NCI-H1436 treated with DMSO at 0.1 percent for 48 hours (cell line): ENCODE data around the gene NRG2.

ENCODE experiments used
- DNase-seq: peaks from one replicate; lab custom pipeline; 2025; lab: John Stamatoyannopoulos, UW

The NRG2 gene

DNA sequence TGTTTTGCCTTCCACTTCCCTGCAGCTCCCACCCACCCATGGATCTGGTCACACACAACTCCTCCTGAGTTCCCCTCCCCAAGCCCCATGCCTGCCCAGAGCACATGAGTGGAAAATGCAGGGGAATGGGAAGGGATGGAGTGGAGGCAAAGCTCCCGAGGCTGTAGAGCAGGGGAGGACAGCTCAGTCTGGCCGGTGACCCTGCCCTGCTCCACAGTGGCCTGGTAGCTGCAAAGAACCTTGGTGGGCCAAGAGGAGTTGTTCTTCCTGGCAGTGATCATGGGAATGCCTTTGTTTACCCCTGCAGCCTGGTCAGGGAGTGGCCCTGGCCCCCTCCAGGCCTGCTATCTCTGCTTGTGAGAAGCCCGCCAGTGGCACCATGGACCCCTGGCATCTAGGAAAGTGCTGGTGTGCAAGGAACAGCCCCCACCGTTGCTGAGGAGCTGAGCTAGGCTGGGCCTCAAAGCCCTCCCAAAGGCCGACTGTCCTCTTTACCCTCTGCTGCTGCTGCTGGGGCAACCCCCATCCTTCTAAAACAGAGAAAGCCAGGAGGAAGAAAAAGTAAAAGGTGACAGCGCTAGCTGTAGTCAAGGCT lies 187.1 kb downstream of the NRG2 start:
- no peak for DNase-seq

DNA sequence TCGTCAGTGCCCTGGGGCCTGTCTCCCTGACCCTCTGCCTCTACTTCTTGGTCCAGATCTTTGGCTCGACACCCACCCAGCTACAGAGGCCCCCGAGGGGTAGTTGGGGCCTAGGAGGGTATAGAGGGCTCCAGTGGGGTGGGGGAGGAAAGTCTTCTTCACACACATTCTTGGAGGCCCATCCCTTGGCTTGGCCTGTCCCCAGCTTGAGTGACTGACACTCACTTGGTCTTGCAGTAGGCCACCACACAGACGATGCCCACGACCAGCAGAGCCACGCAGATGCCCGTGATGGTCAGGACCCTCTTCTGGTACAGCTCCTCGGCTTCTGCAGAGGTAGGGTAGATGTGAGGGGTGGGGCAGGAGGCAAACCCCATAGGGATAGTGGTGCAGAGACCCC lies 187.6 kb downstream of the NRG2 start:
- DNase-seq, result no peak

DNA sequence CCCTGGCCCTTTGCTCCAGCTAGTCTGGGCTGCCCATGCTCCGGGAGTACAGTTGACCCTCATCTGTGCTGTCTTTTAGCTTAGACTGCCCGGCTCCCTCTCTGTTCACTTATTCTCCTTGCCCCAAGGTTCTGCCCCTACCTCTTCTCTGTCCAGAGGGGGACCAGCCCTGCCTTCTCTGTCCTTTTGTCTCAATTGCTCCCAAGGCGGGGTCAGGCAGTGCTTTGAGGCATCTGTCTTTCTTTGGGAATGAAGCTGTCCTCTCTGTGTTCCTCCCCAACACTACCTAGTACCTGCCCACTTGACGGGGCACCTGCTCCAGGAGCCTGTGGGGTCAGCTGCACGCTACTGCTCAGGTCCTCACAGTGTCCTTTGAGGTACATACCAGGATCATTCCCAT lies 188.1 kb downstream of the NRG2 start:
- DNase-seq, result no peak

DNA sequence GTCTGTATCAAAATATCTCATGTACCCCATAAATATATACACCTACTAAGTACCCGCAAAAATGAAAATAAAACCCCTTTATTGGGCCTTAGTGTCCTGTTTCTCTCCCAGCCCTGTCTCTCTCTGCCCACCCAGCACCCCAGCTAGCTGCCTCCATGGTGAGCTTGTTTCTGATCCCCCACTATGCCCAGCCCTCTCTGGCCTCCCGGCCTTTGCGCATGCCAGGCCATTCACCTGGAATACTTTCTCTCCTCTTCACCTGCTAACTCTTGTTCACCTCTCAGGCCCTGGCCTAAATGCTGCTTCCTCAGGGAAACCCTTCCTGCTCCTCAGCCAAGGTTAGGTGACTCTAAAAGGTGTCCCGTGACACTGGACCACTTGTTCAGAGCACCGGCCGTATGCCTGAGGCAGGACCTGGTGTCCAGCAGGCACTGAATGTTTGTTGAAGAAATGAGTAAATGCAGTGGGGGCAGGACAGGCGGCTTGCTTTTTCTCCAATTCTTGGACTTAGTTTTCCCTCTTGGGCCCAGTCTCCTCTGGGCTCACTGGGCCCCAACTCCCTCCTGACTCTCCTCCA lies 189.0 kb downstream of the NRG2 start:
- DNase-seq, result no peak

DNA sequence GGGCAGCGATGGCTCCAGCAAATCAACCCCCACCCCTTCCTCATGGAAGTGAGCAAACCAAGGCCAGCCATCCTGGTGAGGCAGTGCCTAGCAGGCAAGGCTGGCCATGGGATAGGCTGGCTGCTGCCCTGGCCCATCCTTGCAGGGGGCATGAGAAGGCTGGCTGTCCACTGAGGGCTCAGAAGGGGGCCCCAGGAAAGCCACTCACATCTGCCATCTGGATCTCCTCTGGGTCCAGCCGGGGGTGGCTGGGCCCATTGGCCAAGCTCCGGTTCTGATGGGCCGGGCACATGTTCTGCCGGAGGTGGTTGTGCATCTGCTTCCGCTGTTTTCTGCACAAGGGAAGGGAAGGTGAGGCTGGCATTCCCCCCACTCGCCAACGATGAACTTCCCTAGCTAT lies 190.4 kb downstream of the NRG2 start:
- DNase-seq, result no peak

DNA sequence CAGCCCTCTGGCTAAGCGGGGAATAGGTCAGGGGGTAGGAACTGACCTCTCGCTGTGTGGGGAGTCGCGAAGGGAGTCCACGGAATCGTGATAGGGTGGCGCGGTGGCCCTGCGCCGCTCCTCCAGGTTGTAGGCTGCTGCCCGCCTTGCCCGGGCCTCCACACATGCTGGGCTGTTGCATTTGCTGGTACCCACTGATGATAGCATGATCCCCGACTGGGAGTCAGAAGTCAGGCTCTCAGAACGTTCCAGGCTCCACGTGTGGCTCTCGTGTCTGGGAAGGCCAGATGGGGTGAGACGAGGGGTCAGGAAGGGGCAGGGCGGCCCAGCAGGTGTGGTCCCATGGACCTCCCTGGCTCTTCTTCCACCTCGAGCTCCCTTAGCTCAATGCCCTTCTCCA lies 191.5 kb downstream of the NRG2 start:
- DNase-seq, result no peak

DNA sequence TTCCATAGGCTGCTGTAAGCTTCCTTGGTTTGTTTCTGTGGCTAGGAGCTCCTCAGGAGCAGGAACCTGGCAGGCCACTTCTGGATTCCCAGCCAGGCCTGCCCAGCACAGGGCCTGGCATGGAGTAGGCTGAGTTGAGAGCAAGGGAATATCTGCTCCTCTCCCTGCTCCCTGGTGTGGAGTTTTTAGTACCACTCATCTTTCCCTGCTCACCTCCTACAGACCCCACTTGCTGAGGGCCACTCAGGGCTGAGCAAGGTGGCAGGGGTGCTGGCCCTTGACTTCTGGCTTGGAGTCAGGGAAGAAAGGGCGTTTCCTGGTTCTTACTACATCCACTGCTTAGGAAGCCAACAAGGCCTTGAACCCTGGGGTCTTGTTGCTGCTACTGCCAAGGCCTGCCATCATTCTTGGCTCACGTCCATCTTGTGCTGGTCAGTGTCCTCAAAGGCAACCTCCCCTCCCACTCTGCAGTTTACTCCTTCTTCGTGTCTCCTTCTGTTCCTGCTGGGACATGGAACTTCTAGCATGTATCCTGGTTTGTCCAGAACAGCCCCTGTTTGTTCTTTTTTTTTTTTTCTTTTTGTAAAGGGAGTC lies 192.6 kb downstream of the NRG2 start:
- DNase-seq, result no peak

DNA sequence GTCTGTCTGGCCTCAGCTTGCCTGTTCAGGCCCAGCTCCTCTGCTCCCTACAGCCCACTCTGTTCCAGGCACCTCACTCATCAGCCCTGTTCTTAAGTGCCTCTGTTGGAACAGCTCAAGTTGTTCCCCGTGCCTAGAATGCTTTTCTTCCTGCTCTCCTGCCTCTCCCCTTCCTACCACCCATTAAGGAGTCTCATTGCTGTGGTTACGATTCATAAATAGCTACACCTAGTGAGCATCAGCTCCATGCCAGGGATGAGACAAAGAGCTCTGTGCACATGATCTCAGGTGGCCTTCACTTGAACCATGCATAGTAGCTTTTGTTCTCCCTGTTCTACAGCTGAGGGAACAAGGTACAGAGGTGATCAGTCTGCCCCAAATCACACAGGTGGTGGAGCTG lies 193.2 kb downstream of the NRG2 start:
- no peak for DNase-seq

DNA sequence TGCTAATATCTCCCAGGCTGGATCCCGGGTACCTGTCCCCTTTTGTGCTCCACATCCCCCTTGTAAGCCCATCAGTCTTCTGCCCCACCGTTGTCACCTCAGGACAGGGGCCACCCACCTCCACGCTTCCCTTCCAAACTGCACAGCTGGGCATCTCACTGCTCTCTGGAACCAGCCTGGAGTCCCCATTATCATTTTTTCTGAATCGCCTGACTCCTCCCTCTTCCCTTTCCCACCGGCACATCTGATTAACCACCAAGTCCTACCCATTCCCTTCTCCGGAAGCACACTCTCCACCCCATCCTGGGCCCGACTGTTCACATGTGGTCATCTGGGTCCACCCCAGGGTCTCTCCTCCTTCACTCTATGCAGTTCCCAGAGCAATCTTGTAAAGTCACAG lies 193.6 kb downstream of the NRG2 start:
- no peak for DNase-seq

DNA sequence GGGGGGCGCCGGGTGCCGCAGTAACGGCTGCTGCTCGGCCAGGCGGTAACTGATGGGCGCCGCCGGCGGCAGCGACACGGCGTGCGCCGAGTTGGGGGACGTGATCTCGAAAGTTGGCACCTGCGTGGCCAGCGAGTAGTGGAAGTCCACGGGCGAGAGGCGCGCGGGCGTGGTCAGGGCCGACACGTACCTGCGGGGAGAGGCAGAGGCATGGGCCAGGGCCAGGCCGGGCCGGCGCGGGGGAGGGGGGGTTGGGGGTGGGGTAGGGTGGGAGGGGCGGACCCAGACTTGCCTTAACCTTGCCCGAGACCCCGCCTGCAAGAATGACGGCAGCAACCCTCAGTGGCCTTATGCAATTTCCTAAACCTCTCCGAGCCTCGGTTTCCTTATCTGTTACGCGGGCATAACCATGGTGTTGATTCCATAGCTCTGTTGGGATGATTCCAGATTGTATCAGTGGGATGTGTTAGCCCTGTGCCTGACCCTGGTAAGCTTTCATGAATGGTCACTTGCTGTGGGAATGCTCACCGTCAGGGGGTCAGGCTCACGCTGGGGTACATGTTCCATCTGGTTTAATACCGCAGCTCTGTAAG lies 194.5 kb downstream of the NRG2 start:
- DNase-seq, result no peak

DNA sequence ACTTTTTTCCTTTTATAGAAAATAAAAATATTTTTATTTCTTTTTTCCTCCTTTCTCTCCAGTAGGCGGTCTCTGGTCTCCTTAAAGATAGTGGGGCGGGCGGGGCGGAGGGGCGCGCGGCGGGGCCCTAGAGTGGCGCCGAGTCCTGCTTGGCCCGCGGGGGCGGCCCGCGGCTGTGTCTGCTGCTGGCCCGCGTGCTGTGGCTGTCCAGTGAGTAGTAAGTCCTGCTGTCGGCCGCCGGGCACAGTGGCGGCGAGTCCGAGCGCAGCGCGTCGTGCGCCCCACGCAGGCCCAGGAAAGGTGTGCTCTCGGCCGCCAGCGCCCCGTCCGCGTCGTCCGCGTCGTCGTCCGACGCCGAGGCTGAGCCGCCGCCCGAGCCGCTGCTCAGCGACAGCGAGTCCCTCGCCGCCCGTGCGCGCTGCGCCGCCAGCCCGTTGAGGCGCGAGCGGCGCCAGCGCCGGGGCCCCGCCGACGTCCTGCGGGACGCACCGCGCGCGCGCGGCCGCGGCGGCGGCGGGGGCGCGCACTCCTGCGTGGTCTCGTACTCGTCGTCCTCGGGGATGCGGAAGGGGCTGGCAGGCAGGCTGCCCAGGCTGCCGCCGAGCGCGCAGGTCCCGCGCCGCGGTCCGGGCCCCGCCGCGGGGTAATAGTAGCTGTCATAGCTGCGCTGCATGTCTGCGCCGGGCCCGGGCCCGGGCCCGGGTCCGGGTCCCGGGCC lies 195.2 kb downstream of the NRG2 start:
- DNase-seq, result no peak

DNA sequence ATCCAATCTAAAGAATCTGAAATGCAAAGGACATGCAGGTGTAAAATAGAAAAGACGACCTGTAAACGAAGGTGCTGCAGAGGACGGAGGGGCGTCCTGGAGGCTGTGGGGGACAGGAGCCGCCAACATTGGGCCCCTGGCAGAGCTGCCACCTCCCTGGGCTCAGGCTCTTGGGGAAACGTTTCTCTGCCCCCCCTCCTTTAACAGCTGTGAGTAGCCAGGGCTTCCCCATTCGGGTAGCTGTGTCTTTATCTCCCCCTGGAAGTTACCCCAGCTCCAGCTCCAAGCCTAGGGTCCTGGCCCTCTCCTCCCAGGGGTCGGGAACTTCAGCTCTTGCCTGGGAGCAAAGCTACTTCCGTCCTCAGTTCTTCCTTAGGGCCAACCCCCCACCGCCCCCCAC lies 196.0 kb downstream of the NRG2 start:
- no peak for DNase-seq

DNA sequence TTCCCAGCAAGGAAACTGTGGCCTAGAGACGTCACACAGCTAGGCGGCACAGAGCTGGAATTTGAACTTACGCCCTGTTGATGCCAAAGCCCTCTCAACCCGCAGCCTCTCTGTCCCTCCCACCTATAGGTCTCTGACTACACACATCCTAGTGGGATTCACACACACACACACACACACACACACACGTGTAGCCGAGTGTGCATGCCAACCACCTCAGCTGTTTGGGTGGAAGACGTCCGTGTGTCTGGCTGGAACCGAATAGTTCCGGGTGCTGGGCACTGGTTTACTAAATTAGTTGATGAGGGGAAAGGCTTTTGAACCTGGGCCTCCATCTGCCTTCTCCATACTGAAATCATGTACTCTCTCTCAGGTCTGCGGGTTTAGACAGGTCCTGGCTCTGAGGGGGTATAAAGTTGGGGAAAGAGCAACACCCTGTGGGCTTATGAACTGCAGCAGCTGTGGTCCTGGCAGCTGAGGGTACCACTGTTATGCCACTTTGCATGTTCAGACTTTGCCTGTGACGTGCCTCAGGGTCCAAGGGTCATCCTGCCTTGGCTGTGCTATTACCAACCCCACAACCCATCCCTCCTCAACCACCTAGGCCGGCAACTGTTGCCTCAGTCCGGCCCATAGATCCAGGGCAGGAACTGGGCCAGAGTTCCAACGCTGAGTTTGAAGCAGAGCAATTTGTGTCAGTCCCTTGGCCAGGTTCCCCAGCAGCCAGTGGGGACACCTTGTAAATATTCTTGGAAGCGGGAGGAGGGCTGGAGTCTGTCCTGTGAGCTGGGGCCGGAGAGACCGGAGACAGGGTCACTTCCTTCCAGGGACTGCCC lies 197.0 kb downstream of the NRG2 start:
- DNase-seq, result no peak

DNA sequence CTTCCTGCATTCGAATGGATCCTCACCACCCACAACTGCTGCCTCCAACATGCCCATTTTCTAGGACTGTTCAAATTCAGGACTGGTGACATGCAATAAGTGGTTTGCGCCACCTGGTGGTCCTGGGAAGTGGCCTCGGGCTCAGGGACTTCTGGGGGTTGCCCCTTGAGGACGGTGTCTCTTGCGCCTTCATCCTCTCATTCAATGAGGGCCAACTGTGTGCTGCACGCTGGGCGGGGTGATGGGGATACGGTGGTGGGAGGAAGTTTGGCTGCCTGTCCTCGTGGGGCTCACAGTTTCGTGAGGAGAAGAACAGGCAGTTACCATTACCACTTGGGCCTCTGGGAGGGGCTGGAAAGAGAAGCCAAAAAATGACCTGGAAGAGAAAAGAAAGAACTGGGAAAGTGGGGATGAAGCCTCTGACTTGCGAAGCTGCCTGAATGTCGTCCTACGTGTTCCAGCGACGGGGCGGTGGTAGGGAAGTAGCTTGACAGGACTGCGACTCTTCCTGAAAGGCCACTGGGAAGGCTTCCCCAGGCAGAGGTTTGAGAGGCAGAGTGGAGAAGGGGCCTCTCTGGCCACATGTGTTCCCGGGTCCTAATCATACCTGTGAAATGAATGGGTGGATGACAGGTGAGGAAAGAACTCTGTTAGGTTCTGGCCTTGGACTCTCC lies 198.5 kb downstream of the NRG2 start:
- DNase-seq, result no peak

DNA sequence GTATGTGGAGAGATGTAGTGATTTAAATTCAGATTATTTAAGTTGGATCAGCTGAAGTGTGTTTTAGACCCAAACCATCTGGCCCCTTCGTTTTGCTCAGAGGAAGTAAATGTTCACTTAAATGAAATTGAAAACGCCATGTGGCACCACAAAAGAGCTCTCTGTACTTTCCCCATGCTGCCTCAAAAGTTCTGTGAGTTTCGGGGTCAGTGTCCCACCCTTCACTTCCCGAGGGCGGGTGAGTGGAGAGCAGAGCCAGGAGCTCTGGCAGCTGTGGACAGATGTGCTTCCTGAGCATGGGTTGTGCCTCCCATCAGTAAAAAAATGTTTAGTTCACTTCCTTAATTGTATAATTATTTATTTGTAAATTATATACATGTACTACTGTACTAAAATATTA lies 199.1 kb downstream of the NRG2 start:
- no peak for DNase-seq

DNA sequence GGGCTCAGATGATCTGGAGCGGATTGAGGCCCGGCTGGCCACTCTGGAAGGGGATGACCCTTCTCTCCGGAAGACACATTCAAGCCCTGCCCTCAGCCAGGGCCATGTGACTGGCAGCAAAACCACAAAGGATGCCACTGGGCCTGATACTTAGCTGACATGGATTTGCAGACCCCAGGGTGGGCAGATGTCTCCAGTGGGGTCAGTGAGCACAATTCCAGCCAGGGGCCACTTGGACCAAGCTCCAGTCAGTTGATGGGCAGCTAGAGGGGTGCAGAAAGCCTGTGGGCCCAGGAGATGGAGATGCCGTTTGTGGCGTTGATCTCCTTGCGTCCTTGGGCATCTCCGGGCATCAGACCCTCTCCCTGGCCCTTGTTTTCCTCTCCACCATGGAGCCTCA lies 200.8 kb downstream of the NRG2 start:
- no peak for DNase-seq

DNA sequence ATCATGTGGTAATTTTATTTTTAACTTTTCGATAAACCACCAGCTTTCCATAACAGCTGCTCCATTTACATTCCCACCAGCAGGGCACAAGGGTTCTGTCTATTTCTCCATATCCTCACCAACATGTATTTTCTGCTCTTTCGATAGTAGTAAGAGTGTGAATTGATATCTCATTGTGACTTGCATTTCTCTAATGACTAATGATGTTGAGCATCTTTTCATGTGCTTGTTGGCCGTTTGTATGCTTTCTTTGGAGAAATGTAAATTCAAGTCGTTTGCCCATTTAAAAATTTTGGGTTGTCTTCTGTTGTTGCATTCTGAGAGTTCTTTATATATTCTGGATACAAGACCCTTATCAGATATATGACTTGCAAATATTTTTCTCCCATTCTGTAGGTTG lies 201.6 kb downstream of the NRG2 start:
- DNase-seq, result no peak

DNA sequence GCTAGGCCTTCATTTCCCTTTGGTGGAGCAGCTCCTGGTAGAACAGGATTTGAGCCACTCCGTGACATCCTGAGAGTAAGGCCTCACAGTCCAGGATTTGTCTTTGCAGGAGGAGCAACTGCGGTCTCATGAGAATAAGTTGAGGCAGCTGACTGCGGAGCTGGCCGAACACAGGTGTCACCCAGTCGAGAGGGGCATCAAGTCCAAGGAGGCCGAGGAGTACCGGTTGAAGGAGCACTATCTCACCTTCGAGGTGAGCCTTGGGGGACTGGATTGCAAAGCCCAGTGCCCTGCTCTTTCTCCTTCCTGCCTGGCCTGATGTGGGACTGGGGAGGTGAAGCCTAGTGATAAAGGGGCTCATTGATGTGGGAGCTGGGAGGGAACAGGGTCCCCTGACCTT lies 203.2 kb downstream of the NRG2 start:
- no peak for DNase-seq

DNA sequence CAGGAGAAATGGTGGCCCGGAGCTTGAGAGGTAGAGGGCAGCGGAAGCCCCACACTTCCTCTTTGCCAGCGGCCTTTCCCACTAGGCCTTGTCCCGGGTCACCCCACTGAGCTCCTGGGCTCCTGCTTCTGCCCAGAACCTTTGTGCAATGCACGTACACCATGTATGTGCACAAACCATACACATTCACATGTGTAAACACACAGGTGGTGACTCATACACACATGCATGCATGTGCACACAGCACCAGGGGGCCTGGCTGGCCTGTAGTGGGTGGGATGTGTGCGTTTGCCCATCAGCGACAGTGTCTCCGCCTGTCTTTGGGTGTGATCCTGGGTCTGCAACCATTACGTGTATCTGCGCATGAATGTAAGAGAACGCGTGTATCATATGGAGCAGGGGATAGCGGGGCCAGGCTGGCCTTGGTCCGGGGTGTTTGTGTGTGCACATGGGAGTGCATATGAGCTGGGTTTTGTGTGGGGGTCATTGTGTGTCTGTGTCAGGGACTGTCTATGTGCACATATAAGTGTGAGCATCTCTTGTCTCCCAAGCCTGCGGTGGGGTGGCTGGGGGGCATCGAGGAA lies 203.8 kb downstream of the NRG2 start:
- DNase-seq, result no peak

DNA sequence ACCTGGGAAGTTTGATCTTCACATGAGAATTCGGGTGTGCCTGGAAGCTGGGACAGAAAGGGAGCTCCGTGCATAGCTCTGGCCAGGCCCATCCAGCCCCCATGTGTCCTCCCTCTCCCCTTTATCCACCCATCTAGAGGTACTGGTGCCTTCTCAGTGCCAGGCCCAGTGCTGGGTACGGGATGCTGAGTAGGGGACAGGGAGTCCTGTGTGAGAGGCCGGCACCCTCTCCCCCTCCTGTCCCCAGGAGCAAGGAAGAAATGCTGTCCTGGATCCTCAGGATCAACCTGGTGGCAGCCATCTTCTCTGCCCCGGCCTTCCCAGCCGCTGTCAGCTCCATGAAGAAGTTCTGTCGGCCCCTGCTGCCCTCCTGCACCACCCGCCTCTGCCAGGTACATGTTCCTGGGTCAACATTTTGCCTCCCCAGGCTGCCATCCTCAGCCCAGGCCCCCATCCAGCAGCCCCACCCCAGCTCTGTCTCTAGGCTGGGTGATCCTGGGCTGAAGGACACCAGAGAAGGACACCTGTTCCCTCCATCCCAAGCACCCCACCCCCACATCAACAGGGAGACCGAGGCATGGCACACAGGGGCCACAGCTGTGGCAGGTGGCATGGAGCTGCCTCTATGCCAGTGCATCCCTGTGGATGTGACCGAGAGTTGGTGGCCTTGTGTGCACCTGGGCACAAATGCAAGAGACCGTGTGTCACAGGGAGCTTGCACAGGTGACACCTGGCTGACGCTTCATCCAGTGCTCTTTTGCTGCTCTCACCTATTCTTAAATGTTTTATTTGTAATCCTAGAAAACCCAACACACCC lies 204.5 kb downstream of the NRG2 start:
- DNase-seq, result no peak
